Pancreas (tissue), 10 donors: ENCODE data around the gene CROCC. TPM values are rescaled to one million over a fixed set of nuclear protein-coding genes. Genes with fewer than 3 reads are reported as not detected.

Source experiments
- ATAC-seq, 4 donors: fragments of 200-7000 bp; cut with Tn5 transposase; one replicate each; pipeline versions ENCODE4 v1.8.0 to v1.9.1; 2020; ENCODE audit warnings: mild to moderate bottlenecking in 4 of 4, moderate library complexity in 4 of 4
- DNase-seq, 6 donors: peaks; one replicate each; pipeline ENCODE4 v3.0.0-alpha.2; 2020
- FAIRE-seq: peaks from 2 replicates; lab custom pipeline; 2012; peaks lifted over from hg19 to GRCh38; lab: Jason Lieb, UNC
- H3K27ac ChIP-seq, 4 donors: fragments of 200-600 bp; sonication (generic); 1 replicate in 3 of 4; 2 replicates in 1 of 4; pipeline versions ENCODE4 v1.5.0 to v1.8.0; 2020
- H3K27me3 ChIP-seq, 4 donors: fragments of 200-600 bp; one replicate each; pipeline ENCODE4 v1.8.0; 2021
- H3K36me3 ChIP-seq, 3 donors: fragments of 200-600 bp; sonication (generic) in 1 of 3; one replicate each; pipeline versions ENCODE4 v1.5.0 to v1.8.0; 2020 to 2021
- H3K4me1 ChIP-seq, 3 donors: fragments of 200-600 bp; one replicate each; pipeline ENCODE4 v1.8.0; 2021
- H3K4me3 ChIP-seq, 4 donors: fragments of 200-600 bp; sonication (generic) in 2 of 4; one replicate each; pipeline versions ENCODE4 v1.5.0 to v1.8.0; 2020 to 2021
- H3K9me3 ChIP-seq, 4 donors: fragments of 200-600 bp; one replicate each; pipeline ENCODE4 v1.8.0; 2021
- WGBS, 2 donors: extraction: QIAGEN DNeasy Blood & Tissue Kit; methylation state at CpG; one replicate each; pipeline ENCODE4 v1.1.7; 2013; 5-methylcytosine and 5-hydroxymethylcytosine counted together
- intact Hi-C, 3 donors: fragments of 100-400 bp; cut with DNase I; formaldehyde crosslinking; loops; one replicate each; pipeline versions ENCODE4 v1.11.1 to v1.14.2; 2022
- polyA plus RNA-seq, 2 donors: library from polyadenylated mRNA; stranded (reverse); fragments of 200-250 nt; gene quantifications; one replicate each; pipeline ENCODE4 v1.2.3, GENCODE V29; 2013
- total RNA-seq, 6 donors: library from RNA; stranded (reverse); fragmentation: NEBNext Ultra II Directional in 4 of 6; extraction: Animal tissue kit (Norgen Biotek cat#: 25700) in 4 of 6; gene quantifications; one replicate each; pipeline versions ENCODE4 v1.2.1 to v1.2.4, GENCODE V29; 2021 to 2023
- TF ChIP-seq, protein P1 (sequence below), 4 donors: fragments of 200-600 bp; sonication (generic) in 3 of 4; IDR thresholded peaks; one replicate each; pipeline versions ENCODE4 v1.5.0 to v1.8.0; 2021; ENCODE audit warnings: antibody characterized with exemption in 4 of 4
- donor health status: healthy with polysubstance abuse.
- donor health status: DM: no; HTN: no; CAD: no; lungs with moderate emphysema.
- donor health status: DM: no; HTN: no; CAD: no.
- donor health status: control.
- donor health status: control.
- donor health status: Bipolar disorder and iron deficiency.
- donor health status: DM: yes; HTN: yes; CAD: no.
- donor health status: DM: no; HTN: no; CAD: no.
- donor health status: DM: no; HTN: no; CAD: no.
- donor health status: DM: yes; HTN: yes; CAD: no.

CROCC gene
- total and polyA plus RNA-seq, 8 donors, result 8.1 to 101 (median 14.6) TPM

DNA sequence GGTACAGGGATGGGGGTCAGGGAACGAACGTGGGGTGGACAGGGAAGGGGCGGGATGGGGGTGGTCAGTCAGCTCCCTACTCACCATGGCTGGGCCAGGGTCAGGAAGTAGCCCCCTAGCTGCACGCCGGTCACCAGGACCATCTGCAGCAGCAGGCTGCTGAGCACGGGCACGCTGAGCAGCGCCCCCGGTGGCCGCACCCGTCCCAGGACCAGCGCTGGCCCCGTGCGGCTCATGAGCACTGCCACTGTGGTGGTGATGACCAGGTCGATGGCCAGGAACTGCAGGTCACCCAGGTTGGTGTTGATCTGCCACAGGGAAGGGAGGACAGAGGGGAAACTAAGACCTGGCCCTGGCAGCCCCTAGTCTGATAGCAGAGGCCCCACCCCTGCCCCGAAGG is 65.2 kb downstream of the CROCC start:
- no peak for FAIRE-seq
- ATAC-seq, result peak in 1 of 4 donors; percentile 14
- Histone ChIP-seq H3K27me3 (no peaks in the 10 kb centered on the region), H3K36me3 (peaks cover 0 to 25% (median 5%) of the 10 kb centered on the region in 3 donors), H3K4me1 (no peaks in the 10 kb centered on the region), H3K27ac (no peak overlapping the region), H3K9me3 (no peaks in the 10 kb centered on the region), H3K4me3 (no peak overlapping the region)
- TF ChIP-seq, protein P1, sequence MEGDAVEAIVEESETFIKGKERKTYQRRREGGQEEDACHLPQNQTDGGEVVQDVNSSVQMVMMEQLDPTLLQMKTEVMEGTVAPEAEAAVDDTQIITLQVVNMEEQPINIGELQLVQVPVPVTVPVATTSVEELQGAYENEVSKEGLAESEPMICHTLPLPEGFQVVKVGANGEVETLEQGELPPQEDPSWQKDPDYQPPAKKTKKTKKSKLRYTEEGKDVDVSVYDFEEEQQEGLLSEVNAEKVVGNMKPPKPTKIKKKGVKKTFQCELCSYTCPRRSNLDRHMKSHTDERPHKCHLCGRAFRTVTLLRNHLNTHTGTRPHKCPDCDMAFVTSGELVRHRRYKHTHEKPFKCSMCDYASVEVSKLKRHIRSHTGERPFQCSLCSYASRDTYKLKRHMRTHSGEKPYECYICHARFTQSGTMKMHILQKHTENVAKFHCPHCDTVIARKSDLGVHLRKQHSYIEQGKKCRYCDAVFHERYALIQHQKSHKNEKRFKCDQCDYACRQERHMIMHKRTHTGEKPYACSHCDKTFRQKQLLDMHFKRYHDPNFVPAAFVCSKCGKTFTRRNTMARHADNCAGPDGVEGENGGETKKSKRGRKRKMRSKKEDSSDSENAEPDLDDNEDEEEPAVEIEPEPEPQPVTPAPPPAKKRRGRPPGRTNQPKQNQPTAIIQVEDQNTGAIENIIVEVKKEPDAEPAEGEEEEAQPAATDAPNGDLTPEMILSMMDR (IDR thresholded peaks at IDR 0.05), result no peak
- WGBS, 2 donors, result 80 to 85% methylated on average over 12 to 16 of the region's 16 CpGs
- DNase-seq, result peak in 1 of 6 donors; percentile 55
- intact Hi-C loops, result no loop called here

DNA sequence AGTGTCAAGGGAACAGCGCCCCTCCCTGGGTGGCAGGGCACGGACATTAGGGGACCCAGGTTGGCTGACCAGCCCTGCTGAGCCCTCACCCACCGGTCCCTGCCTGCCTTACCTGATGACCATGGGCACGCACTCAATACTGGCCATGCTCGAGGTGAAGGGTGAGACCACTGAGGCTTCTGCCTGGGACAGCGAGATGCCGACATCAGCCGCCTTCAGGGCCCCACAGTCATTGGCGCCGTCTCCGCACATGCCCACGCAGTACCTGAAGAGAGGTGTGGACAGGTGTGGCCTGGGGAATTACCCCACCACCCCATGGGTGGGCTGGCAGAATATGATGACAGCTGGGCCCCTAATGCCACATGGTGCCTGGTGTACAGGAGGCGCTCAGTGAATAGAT is 66.5 kb downstream of the CROCC start:
- H3K27ac ChIP-seq, result no peak overlapping the region
- intact Hi-C loops, result no loop called here
- H3K36me3 ChIP-seq, result peaks cover 0 to 25% (median 5%) of the 10 kb centered on the region in 3 donors
- no peaks in the 10 kb centered on the region for H3K27me3 ChIP-seq
- no peak overlapping the region for H3K4me3 ChIP-seq
- no peaks in the 10 kb centered on the region for H3K9me3 ChIP-seq
- DNase-seq (no peak), ATAC-seq (no peak), FAIRE-seq (no peak)
- 91 to 92% methylated on average over 13 of the region's 13 CpGs for whole genome bisulfite sequencing, 2 donors
- H3K4me1 ChIP-seq, result no peaks in the 10 kb centered on the region
- TF ChIP-seq, protein P1 (IDR thresholded peaks at IDR 0.05), result no peak

DNA sequence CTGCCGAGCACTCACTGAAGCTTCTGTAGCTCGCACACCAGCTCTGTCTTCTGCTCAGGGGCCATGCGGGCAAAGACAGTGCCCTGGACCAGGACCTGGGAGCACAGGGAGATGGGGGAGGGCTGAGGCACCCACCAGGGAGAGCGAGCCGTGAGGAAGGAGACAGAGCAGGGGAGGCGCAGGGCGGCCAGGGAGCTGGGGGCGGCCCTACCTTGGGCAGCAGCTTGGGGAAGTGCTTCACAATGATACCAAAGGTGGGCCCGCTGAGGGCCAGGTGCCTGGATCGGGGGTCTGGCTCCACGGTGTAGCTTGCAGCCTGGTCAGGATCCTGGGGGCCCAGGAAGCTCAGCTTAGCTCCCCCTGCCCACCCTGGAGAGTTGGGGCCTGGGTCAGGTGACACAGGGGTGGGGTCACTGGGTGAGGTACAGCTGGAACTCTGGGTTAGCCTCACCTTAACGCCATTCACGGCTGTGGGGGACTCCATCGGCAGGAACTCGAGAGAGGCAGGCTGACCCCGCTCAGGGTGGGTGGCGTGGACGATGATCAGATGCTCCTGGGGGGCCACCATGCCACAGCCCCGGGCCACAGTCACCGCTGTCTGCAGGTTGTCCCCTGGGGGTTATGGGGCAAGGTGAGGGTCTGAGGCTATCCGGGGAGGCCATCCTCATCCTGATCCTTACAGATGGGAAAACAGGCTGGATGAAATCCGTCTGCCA is 68.1 kb downstream of the CROCC start:
- no peaks in the 10 kb centered on the region for H3K27me3 ChIP-seq
- intact Hi-C loops, result no loop called here

DNA sequence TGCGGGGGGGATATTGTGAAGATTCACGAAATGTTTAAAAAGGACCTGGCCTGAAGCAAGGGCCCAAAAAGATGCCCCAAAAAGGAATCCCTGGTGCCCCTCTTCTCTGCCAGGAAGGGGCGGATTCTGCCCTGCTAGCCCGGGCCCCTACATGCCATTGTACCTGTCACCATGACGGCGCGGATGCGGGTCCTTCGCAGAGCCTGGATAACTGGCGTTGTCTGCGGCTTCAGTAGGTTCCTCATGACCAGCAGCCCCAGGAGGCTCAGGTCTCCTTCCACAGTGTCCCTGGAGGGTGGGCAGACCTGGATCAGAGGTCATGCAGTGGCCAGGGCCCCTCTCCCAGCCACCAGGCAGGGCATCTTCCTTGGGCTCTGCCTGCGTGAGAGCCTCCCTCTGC is 69.8 kb downstream of the CROCC start:
- 96 to 98% methylated on average over 12 of the region's 12 CpGs for WGBS, 2 donors
- no peak overlapping the region for H3K4me3 ChIP-seq
- TF ChIP-seq, protein P1 (IDR thresholded peaks at IDR 0.05), result no peak
- no peak overlapping the region for H3K27ac ChIP-seq
- H3K27me3 ChIP-seq, result no peaks in the 10 kb centered on the region
- ATAC-seq, result no peak
- intact Hi-C loops, result no loop called here
- peaks cover 0 to 22% (median 5%) of the 10 kb centered on the region in 3 donors for H3K36me3 ChIP-seq
- no peaks in the 10 kb centered on the region for H3K4me1 ChIP-seq
- DNase-seq, result no peak
- H3K9me3 ChIP-seq, result no peaks in the 10 kb centered on the region
- FAIRE-seq, result no peak

More for the DNA sequence above, 68.1 kb downstream of the CROCC start:
- 94 to 95% methylated on average over 22 of the region's 22 CpGs for WGBS, 2 donors
- Histone ChIP-seq H3K4me3 (no peak overlapping the region), H3K36me3 (peaks cover 0 to 25% (median 5%) of the 10 kb centered on the region in 3 donors), H3K9me3 (no peaks in the 10 kb centered on the region), H3K4me1 (no peaks in the 10 kb centered on the region), H3K27ac (no peak overlapping the region)
- DNase-seq, result peak in 1 of 6 donors; percentile 30
- no peak for ATAC-seq
- TF ChIP-seq, protein P1 (IDR thresholded peaks at IDR 0.05), result no peak
- no peak for FAIRE-seq

DNA sequence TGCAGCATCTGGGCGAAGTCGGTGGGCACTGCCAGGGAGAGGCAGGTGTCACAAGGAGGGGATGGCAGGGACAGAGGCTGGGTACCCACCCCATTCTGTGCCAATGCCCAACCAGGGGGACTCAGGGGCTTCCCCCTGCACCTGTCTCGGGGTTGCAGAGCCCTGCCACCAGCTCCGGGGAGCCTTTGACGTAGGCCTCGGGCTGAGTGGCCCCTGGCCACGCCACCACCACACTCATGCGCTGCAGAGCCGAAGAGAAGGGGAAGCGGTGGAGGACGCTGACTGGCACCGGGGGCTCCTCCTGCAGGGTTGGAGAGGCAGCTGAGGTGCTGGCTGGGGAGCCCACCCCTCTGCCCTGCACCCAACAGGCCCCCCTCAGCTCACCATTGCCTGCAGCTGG is 70.4 kb downstream of the CROCC start:
- Histone ChIP-seq H3K27me3 (no peaks in the 10 kb centered on the region), H3K27ac (no peak overlapping the region), H3K9me3 (no peaks in the 10 kb centered on the region), H3K4me1 (no peaks in the 10 kb centered on the region), H3K36me3 (peaks cover 0 to 21% (median 5%) of the 10 kb centered on the region in 3 donors), H3K4me3 (no peak overlapping the region)
- WGBS, 2 donors, result 96 to 98% methylated on average over 12 of the region's 12 CpGs
- intact Hi-C loops, result no loop called here
- ATAC-seq (no peak), DNase-seq (peak in 1 of 6 donors; percentile 72), FAIRE-seq (no peak)
- TF ChIP-seq, protein P1 (IDR thresholded peaks at IDR 0.05), result no peak
